Fibroblast of lung (primary cell): ENCODE measurements around the gene DAPK3. TPM values are rescaled to one million over a fixed set of nuclear protein-coding genes. Genes with fewer than 3 reads are reported as not detected.

ENCODE experiments used
- DNase-seq, 2 donors: peaks; one replicate each; pipeline versions ENCODE4 v3.0.0 to v3.0.0-alpha.2; 2010; ENCODE audit warnings: low read depth in 2 of 2
- H2AFZ ChIP-seq: 2 replicates; pipeline ENCODE4 v1.5.1; 2012; ENCODE audit warnings: low read length, control low read depth, inconsistent platforms
- H3K27ac ChIP-seq: 2 replicates; pipeline ENCODE4 v1.5.1; 2011; ENCODE audit warnings: low read length, control low read depth; ENCODE audit not compliant: insufficient read depth
- H3K27me3 ChIP-seq: 2 replicates; pipeline ENCODE4 v1.5.1; 2011; ENCODE audit warnings: mild to moderate bottlenecking, low read length; ENCODE audit not compliant: control insufficient read depth, insufficient read depth
- H3K36me3 ChIP-seq: 2 replicates; pipeline ENCODE4 v1.5.1; 2011; ENCODE audit warnings: low read length; ENCODE audit not compliant: control insufficient read depth, insufficient read depth
- H3K4me1 ChIP-seq: 2 replicates; pipeline ENCODE4 v1.5.1; 2011; ENCODE audit warnings: low read length; ENCODE audit not compliant: control insufficient read depth, insufficient read depth; ENCODE audit errors: extremely low read depth
- H3K4me2 ChIP-seq: 2 replicates; pipeline ENCODE4 v1.5.1; 2011; ENCODE audit warnings: low read length, control low read depth; ENCODE audit not compliant: insufficient read depth; ENCODE audit errors: extremely low read depth
- H3K4me3 ChIP-seq, 4 experiments: fragments of 200-600 bp in 1 of 4; sonication (generic) in 1 of 4; replicated peaks in 1 of 4; 2 replicates each; pipeline ENCODE4 v1.5.1; 2011 to 2016; ENCODE audit warnings: low read length in 4 of 4, low read depth in 3 of 4, mild to moderate bottlenecking in 3 of 4, control low read depth in 2 of 4, inconsistent platforms in 1 of 4, mixed read lengths in 1 of 4; ENCODE audit not compliant: insufficient read depth in 1 of 4; ENCODE audit errors: control extremely low read depth in 1 of 4
- H3K79me2 ChIP-seq: 2 replicates; pipeline ENCODE4 v1.5.1; 2012; ENCODE audit warnings: mild to moderate bottlenecking, low read length, inconsistent platforms; ENCODE audit not compliant: control insufficient read depth, insufficient read depth
- H3K9ac ChIP-seq: 2 replicates; pipeline ENCODE4 v1.5.1; 2011; ENCODE audit warnings: mild to moderate bottlenecking, low read length, control low read depth; ENCODE audit not compliant: insufficient read depth
- H3K9me3 ChIP-seq: 2 replicates; pipeline ENCODE4 v1.5.1; 2012; ENCODE audit warnings: low read depth, low read length; ENCODE audit not compliant: control insufficient read depth, insufficient read depth
- H4K20me1 ChIP-seq: 2 replicates; pipeline ENCODE4 v1.5.1; 2011; ENCODE audit warnings: low read length; ENCODE audit not compliant: control insufficient read depth, insufficient read depth; ENCODE audit errors: extremely low read depth
- EZH2 ChIP-seq: IDR thresholded peaks from 2 replicates; pipeline ENCODE4 v1.5.1; 2012; ENCODE audit warnings: low read length, control low read depth, mild to moderate bottlenecking; ENCODE audit errors: missing control alignments
- polyA plus RNA-seq, 2 donors: library from polyadenylated mRNA; depleted of rRNA in 1 of 2; stranded (reverse) in 1 of 2; unstranded in 1 of 2; fragments of >200 nt; gene quantifications; 2 replicates each; pipeline ENCODE4 v1.2.1, GENCODE V29; 2011 to 2012; ENCODE audit warnings: missing spikeins in 1 of 2
- total RNA-seq: library from RNA; depleted of rRNA; stranded (reverse); fragments of >200 nt; gene quantifications from 2 replicates; pipeline ENCODE4 v1.2.1, GENCODE V29; 2014
- TF ChIP-seq, protein P1 (sequence below), 2 donors: IDR thresholded peaks in 1 of 2; conservative IDR thresholded peaks in 1 of 2; 1 replicate in 1 of 2; 2 replicates in 1 of 2; pipeline ENCODE4 v1.5.1; 2011 to 2012; ENCODE audit warnings: low read length in 2 of 2, control low read depth in 1 of 2, inconsistent platforms in 1 of 2, low read depth in 1 of 2, mild to moderate bottlenecking in 1 of 2

The DAPK3 gene
- total and polyA plus RNA-seq, 2 donors (not counting 1 experiment from before 2014, with no cell fraction given) = 69.8 to 114 TPM

DNA sequence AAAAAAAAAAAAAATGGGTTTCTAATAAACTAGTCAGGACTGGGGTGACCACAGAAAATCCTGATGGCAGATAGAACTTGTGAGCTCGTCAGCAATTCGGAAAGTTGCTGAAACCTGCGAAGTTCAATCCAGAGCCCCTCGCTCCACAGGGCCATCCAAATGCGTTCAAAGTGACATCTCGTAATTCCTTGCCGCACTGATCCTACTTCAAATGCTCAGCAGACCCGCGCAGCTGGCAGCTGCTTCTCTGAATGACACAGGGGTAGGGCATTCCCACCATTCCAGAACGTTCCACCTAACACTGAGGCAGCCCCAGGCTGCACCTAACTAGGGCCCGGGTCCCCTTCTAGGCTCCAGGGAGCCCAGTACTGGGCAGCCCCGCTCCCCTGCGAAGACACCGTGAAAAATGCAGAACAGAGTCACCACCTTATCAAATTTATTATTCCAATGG lies 4.8 kb upstream of the DAPK3 start:
- Histone ChIP-seq H3K4me3 (no peak overlapping the region), H3K79me2 (peaks cover 50% of the 10 kb centered on the region), H3K4me2 (no peak overlapping the region), H3K9me3 (no peaks in the 10 kb centered on the region), H3K36me3 (peaks cover 47% of the 10 kb centered on the region), H3K9ac (no peak overlapping the region), H3K4me1 (no peaks in the 10 kb centered on the region), H3K27me3 (no peaks in the 10 kb centered on the region), H4K20me1 (peaks cover 3% of the 10 kb centered on the region), H3K27ac (no peak overlapping the region), H2AFZ (no peak overlapping the region)
- no peak for TF ChIP-seq EZH2
- TF ChIP-seq, protein P1, sequence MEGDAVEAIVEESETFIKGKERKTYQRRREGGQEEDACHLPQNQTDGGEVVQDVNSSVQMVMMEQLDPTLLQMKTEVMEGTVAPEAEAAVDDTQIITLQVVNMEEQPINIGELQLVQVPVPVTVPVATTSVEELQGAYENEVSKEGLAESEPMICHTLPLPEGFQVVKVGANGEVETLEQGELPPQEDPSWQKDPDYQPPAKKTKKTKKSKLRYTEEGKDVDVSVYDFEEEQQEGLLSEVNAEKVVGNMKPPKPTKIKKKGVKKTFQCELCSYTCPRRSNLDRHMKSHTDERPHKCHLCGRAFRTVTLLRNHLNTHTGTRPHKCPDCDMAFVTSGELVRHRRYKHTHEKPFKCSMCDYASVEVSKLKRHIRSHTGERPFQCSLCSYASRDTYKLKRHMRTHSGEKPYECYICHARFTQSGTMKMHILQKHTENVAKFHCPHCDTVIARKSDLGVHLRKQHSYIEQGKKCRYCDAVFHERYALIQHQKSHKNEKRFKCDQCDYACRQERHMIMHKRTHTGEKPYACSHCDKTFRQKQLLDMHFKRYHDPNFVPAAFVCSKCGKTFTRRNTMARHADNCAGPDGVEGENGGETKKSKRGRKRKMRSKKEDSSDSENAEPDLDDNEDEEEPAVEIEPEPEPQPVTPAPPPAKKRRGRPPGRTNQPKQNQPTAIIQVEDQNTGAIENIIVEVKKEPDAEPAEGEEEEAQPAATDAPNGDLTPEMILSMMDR (conservative IDR thresholded peaks at IDR 0.05 in 1 of 2, IDR thresholded peaks at IDR 0.05 in 1 of 2; ENCODE audit: low read depth in 1 of 2, low read length in 2 of 2) = no peak
- no peak for DNase-seq

DNA sequence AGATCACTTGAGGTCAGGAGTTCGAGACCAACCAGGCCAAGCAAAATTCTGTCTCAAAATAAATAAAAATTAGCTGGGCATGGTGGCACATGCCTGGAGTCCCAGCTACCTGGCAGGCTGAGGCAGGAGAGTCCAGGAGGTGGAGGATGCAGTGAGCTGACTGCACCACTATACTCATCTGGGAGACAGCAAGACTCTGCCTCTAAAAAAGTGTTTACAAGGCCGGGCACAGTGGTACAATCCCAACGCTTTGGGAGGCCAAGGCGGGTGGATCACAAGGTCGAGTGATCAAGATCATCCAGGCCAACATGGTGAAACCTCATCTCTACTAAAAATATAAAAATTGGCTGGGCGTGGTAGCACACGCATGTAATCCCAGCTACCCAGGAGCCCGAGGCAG lies 4.2 kb upstream of the DAPK3 start:
- no peak overlapping the region for H3K9ac ChIP-seq
- H4K20me1 ChIP-seq = peaks cover 3% of the 10 kb centered on the region
- no peak for DNase-seq
- no peaks in the 10 kb centered on the region for H3K27me3 ChIP-seq
- no peak overlapping the region for H3K4me2 ChIP-seq
- H3K79me2 ChIP-seq = peaks cover 50% of the 10 kb centered on the region
- H3K4me3 ChIP-seq = no peak overlapping the region
- peaks cover 42% of the 10 kb centered on the region for H3K36me3 ChIP-seq
- no peak for TF ChIP-seq EZH2
- TF ChIP-seq, protein P1 (conservative IDR thresholded peaks at IDR 0.05 in 1 of 2, IDR thresholded peaks at IDR 0.05 in 1 of 2; ENCODE audit: low read depth in 1 of 2, low read length in 2 of 2) = no peak
- H2AFZ ChIP-seq = no peak overlapping the region
- no peaks in the 10 kb centered on the region for H3K9me3 ChIP-seq
- no peaks in the 10 kb centered on the region for H3K4me1 ChIP-seq
- no peak overlapping the region for H3K27ac ChIP-seq

DNA sequence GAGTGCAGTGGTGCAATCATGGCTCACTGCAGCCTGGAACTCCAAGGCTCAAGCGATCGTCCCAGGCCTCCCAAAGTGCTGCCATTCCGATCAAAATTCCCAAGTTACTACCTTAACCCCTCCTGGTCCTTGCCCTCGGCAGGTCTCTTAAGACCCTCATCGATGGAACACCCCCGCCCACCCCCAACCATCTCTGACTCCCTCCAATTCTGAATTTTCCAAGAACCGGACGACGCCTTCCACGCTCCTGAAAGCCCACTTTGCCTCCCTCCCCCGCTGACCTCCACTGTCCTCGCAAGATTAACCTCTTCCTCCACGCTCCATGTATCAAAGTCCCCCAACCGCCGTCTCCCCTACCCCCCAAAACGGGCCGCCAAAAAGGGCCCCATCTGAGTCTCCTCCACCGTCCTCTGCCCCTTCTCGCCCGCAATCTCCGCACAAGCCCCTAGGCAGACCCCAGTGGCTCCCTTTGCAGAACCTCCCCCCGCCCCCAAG lies 539 bp downstream of the DAPK3 start:
- Histone ChIP-seq H2AFZ (no peak overlapping the region), H3K9ac (peak overlapping the region; percentile 96), H3K4me3 (peak overlapping the region; percentile 62 to 92 (median 86)), H3K4me1 (peaks cover 15% of the 10 kb centered on the region), H3K79me2 (peaks cover 45% of the 10 kb centered on the region), H3K36me3 (peaks cover 18% of the 10 kb centered on the region), H3K9me3 (no peaks in the 10 kb centered on the region), H3K27ac (peak overlapping the region; percentile 97), H4K20me1 (no peaks in the 10 kb centered on the region), H3K4me2 (peak overlapping the region; percentile 95), H3K27me3 (no peaks in the 10 kb centered on the region)
- TF ChIP-seq, protein P1 (conservative IDR thresholded peaks at IDR 0.05 in 1 of 2, IDR thresholded peaks at IDR 0.05 in 1 of 2; ENCODE audit: low read depth in 1 of 2, low read length in 2 of 2) = no peak
- no peak for TF ChIP-seq EZH2
- no peak for DNase-seq
